B cell (primary cell): ENCODE measurements around the gene ZBTB4. TPM values are rescaled to one million over a fixed set of nuclear protein-coding genes. Genes with fewer than 3 reads are reported as not detected.

Source experiments
- ATAC-seq: fragments of 200-7000 bp; cut with Tn5 transposase; one replicate; pipeline ENCODE4 v1.10.0; 2021; ENCODE audit warnings: low read depth, mild to moderate bottlenecking, moderate number of reproducible peaks, moderate library complexity
- CTCF ChIA-PET: fragments of 350-600 bp; sonication (Branson Sonifier 250); formaldehyde crosslinking; loops from one replicate; lab custom pipeline; 2021; ENCODE audit warnings: antibody characterized with exemption, inconsistent platforms; lab: Charles Lee
- POLR2A ChIA-PET: fragments of 350-600 bp; sonication (Branson Sonifier 250); formaldehyde crosslinking; loops from one replicate; lab custom pipeline; 2021; ENCODE audit warnings: antibody characterized with exemption; lab: Charles Lee
- DNase-seq: peaks from one replicate; pipeline ENCODE4 v3.0.0; 2013
- H2AFZ ChIP-seq: 2 replicates; pipeline ENCODE4 v1.6.1; 2012; ENCODE audit warnings: mild to moderate bottlenecking, low read depth, low read length; ENCODE audit not compliant: insufficient read depth, poor library complexity, severe bottlenecking
- H3K27ac ChIP-seq, 2 donors: 1 replicate in 1 of 2; 2 replicates in 1 of 2; pipeline ENCODE4 v1.5.1; 2012 to 2013; ENCODE audit warnings: low read length in 2 of 2, mild to moderate bottlenecking in 2 of 2, moderate library complexity in 1 of 2
- H3K27me3 ChIP-seq, 4 experiments: fragments of 200-600 bp in 1 of 4; sonication (generic) in 1 of 4; replicated peaks in 1 of 4; 1 replicate in 2 of 4; 2 replicates in 2 of 4; pipeline versions ENCODE4 v1.6.1 to v1.7.0; 2013 to 2016; ENCODE audit warnings: low read length in 3 of 4, mild to moderate bottlenecking in 2 of 4, mixed read lengths in 1 of 4, moderate library complexity in 1 of 4; ENCODE audit not compliant: insufficient read depth in 4 of 4, control insufficient read depth in 3 of 4; ENCODE audit errors: control extremely low read depth in 1 of 4
- H3K36me3 ChIP-seq, 2 experiments: replicated peaks in 1 of 2; 1 replicate in 1 of 2; 2 replicates in 1 of 2; pipeline versions ENCODE4 v1.6.1 to v1.7.1; 2013; ENCODE audit warnings: low read length in 1 of 2; ENCODE audit not compliant: insufficient read depth in 2 of 2, control insufficient read depth in 1 of 2; ENCODE audit errors: control extremely low read depth in 1 of 2, extremely low read depth in 1 of 2
- H3K4me1 ChIP-seq, 2 donors: fragments of 200-600 bp in 1 of 2; sonication (generic) in 1 of 2; 1 replicate in 1 of 2; 2 replicates in 1 of 2; pipeline versions ENCODE4 v1.5.1 to v1.6.1; 2013 to 2017; ENCODE audit warnings: low read length in 2 of 2; ENCODE audit not compliant: control insufficient read depth in 2 of 2, insufficient read depth in 2 of 2
- H3K4me2 ChIP-seq: replicated peaks from 2 replicates; pipeline ENCODE3; 2012; ENCODE audit warnings: mild to moderate bottlenecking, low read depth, low read length; ENCODE audit not compliant: poor library complexity, severe bottlenecking
- H3K4me3 ChIP-seq, 5 experiments: fragments of 200-600 bp in 1 of 5; sonication (generic) in 1 of 5; 1 replicate in 3 of 5; 2 replicates in 2 of 5; pipeline versions ENCODE4 v1.5.1 to v1.7.0; 2011 to 2016; ENCODE audit warnings: low read length in 4 of 5, mild to moderate bottlenecking in 4 of 5, low read depth in 2 of 5, control low read depth in 1 of 5, moderate library complexity in 1 of 5; ENCODE audit not compliant: insufficient read depth in 1 of 5; ENCODE audit errors: control extremely low read depth in 1 of 5, extremely low read depth in 1 of 5
- H3K79me2 ChIP-seq: fragments of 200-600 bp; sonication (generic); one replicate; pipeline ENCODE4 v1.6.0; 2016; ENCODE audit warnings: low read length; ENCODE audit not compliant: control insufficient read depth, insufficient read depth
- H3K9ac ChIP-seq: fragments of 200-600 bp; sonication (generic); 2 replicates; pipeline ENCODE4 v1.6.1; 2017; ENCODE audit warnings: mild to moderate bottlenecking, low read length, moderate library complexity
- H3K9me3 ChIP-seq, 3 donors: one replicate each; pipeline versions ENCODE4 v1.6.1 to v1.7.1; 2013; ENCODE audit warnings: low read length in 2 of 3; ENCODE audit not compliant: control insufficient read depth in 2 of 3, insufficient read depth in 1 of 3; ENCODE audit errors: control extremely low read depth in 1 of 3
- H4K20me1 ChIP-seq: 2 replicates; pipeline ENCODE4 v1.6.0; 2012; ENCODE audit warnings: mild to moderate bottlenecking, low read length; ENCODE audit not compliant: insufficient read depth, control insufficient read depth, poor library complexity, severe bottlenecking
- H3K27ac Mint-ChIP-seq: one replicate; pipeline ENCODE4 v1.8.0; 2021; ENCODE audit warnings: mixed read lengths
- H3K27me3 Mint-ChIP-seq: one replicate; pipeline ENCODE4 v1.8.0; 2021; ENCODE audit warnings: mixed read lengths
- H3K4me1 Mint-ChIP-seq: one replicate; pipeline ENCODE4 v1.8.0; 2021; ENCODE audit warnings: mixed read lengths
- H3K4me3 Mint-ChIP-seq: one replicate; pipeline ENCODE4 v1.8.0; 2021; ENCODE audit warnings: mixed read lengths
- H3K9me3 Mint-ChIP-seq: one replicate; pipeline ENCODE4 v1.8.0; 2022; ENCODE audit warnings: mixed read lengths; ENCODE audit not compliant: insufficient read depth
- EZH2 ChIP-seq: IDR thresholded peaks from 2 replicates; pipeline ENCODE4 v1.6.1; 2012; ENCODE audit warnings: borderline replicate concordance, low read depth, mild to moderate bottlenecking, moderate library complexity, low read length; ENCODE audit not compliant: insufficient read depth, poor library complexity, severe bottlenecking
- WGBS: methylation state at CpG from one replicate; pipeline ENCODE4 v1.1.5; 2013; ENCODE audit warnings: missing lambda C conversion rate; ENCODE audit not compliant: insufficient coverage; 5-methylcytosine and 5-hydroxymethylcytosine counted together
- intact Hi-C: fragments of 100-400 bp; cut with micrococcal nuclease; formaldehyde crosslinking; loops from one replicate; pipeline ENCODE4 v1.10.0; 2022
- polyA plus RNA-seq: library from polyadenylated mRNA; depleted of rRNA; stranded (reverse); fragments of >200 nt; gene quantifications from 2 replicates; pipeline ENCODE4 v1.2.3, GENCODE V29; 2012
- total RNA-seq, 2 donors: library from RNA; stranded (reverse); fragments of 120-200 nt in 1 of 2; gene quantifications; 1 replicate in 1 of 2; 2 replicates in 1 of 2; pipeline versions ENCODE4 v1.2.3 to v1.2.4, GENCODE V29; 2013 to 2022
- TF ChIP-seq, protein P1 (sequence below): fragments of 200-600 bp; IDR thresholded peaks from one replicate; pipeline ENCODE4 v1.8.0; 2022; ENCODE audit warnings: antibody characterized with exemption, mild to moderate bottlenecking

ZBTB4 gene
- total and polyA plus RNA-seq, 2 donors (not counting 1 experiment from before 2014, with no cell fraction given) = 19.2 to 62.4 TPM

GRCh38 chr17:7438656-7439460 is 40.6 kb downstream of the ZBTB4 start:
- peak overlapping the region; percentile 84 for H3K4me3 Mint-ChIP-seq
- no peaks in the 10 kb centered on the region for H3K36me3 ChIP-seq
- peaks cover 0 to 59% (median 34%) of the 10 kb centered on the region in 4 experiments for H3K27me3 ChIP-seq
- H3K4me3 ChIP-seq = peak overlapping the region in 2 of 5 experiments; percentile 31 to 43
- H3K27ac ChIP-seq = no peak overlapping the region
- peaks cover 51 to 53% of the 10 kb centered on the region in 2 donors for H3K4me1 ChIP-seq
- peak overlapping the region; percentile 93 for H3K4me2 ChIP-seq
- peak overlapping the region; percentile 48 for H3K9ac ChIP-seq
- H3K9me3 ChIP-seq = peaks cover 0 to 34% (median 0%) of the 10 kb centered on the region in 3 donors
- H3K27ac Mint-ChIP-seq = peak overlapping the region; percentile 61
- H4K20me1 ChIP-seq = peaks cover 49% of the 10 kb centered on the region
- H2AFZ ChIP-seq = no peak overlapping the region
- ChIA-PET POLR2A (interaction anchor here (0.6 kb wide), 1 partner anchor 17 kb away, joined by 10 read pairs; no protein-coding TSS in a partner anchor), CTCF (interaction anchor here (0.8 to 4.2 kb wide), 9 partner anchors 16 to 234 kb away, joined by 3 to 43 read pairs (median 5); partner anchors contain the start of genes SLC35G6 and TMEM95)
- ATAC-seq (no peak), DNase-seq (no peak)
- H3K27me3 Mint-ChIP-seq = peaks cover 51% of the 10 kb centered on the region
- no peak for TF ChIP-seq EZH2
- TF ChIP-seq, protein P1, sequence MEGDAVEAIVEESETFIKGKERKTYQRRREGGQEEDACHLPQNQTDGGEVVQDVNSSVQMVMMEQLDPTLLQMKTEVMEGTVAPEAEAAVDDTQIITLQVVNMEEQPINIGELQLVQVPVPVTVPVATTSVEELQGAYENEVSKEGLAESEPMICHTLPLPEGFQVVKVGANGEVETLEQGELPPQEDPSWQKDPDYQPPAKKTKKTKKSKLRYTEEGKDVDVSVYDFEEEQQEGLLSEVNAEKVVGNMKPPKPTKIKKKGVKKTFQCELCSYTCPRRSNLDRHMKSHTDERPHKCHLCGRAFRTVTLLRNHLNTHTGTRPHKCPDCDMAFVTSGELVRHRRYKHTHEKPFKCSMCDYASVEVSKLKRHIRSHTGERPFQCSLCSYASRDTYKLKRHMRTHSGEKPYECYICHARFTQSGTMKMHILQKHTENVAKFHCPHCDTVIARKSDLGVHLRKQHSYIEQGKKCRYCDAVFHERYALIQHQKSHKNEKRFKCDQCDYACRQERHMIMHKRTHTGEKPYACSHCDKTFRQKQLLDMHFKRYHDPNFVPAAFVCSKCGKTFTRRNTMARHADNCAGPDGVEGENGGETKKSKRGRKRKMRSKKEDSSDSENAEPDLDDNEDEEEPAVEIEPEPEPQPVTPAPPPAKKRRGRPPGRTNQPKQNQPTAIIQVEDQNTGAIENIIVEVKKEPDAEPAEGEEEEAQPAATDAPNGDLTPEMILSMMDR = no peak
- no peaks in the 10 kb centered on the region for H3K9me3 Mint-ChIP-seq
- peaks cover 27% of the 10 kb centered on the region for H3K79me2 ChIP-seq
- WGBS = 48% methylated on average over 6 of the region's 11 CpGs
- intact Hi-C loops = loop anchor here (5.0 kb wide), 2 partner anchors 402 to 1952 kb away; partner anchors contain the start of genes DERL2, MIS12 and SLC16A13
- peaks cover 48% of the 10 kb centered on the region for H3K4me1 Mint-ChIP-seq
